HCT116 (cell line): ENCODE data around the gene CLASP1.

Source experiments
- ATF3 ChIP-seq: IDR thresholded peaks from 2 replicates; pipeline ENCODE4 v1.6.1; 2012
- CTCF ChIP-seq, 3 experiments: fragments of 200-600 bp in 1 of 3; sonication (generic) in 1 of 3; IDR thresholded peaks in 2 of 3; conservative IDR thresholded peaks in 1 of 3; 2 replicates each; pipeline ENCODE4 v1.5.1; 2012 to 2017; ENCODE audit warnings: low read depth in 2 of 3, low read length in 2 of 3, antibody characterized with exemption in 1 of 3, borderline replicate concordance in 1 of 3, control low read depth in 1 of 3, mild to moderate bottlenecking in 1 of 3, mixed read lengths in 1 of 3, mixed run types in 1 of 3, moderate library complexity in 1 of 3; ENCODE audit not compliant: insufficient read depth in 1 of 3
- EZH2 ChIP-seq: fragments of 200-600 bp; sonication (generic); IDR thresholded peaks from 2 replicates; pipeline ENCODE4 v1.6.1; 2017; ENCODE audit warnings: antibody characterized with exemption, mixed run types
- POLR2AphosphoS5 ChIP-seq: IDR thresholded peaks from 2 replicates; pipeline ENCODE4 v1.6.1; 2011; ENCODE audit warnings: mild to moderate bottlenecking, low read depth, low read length, moderate library complexity
- REST ChIP-seq: IDR thresholded peaks from 2 replicates; pipeline ENCODE4 v1.6.1; 2012; ENCODE audit warnings: low read depth

GRCh38 chr2:121613152-121613551 is 36.1 kb downstream of the CLASP1 start:
- TF ChIP-seq CTCF (IDR thresholded peaks at IDR 0.05 in 2 of 3, conservative IDR thresholded peaks at IDR 0.05 in 1 of 3; ENCODE audit: borderline replicate concordance in 1 of 3, insufficient read depth in 1 of 3, low read depth in 2 of 3, low read length in 2 of 3) (no peak), ATF3 (no peak), POLR2AphosphoS5 (no peak), EZH2 (no peak), REST (no peak)
